Inferior parietal cortex (tissue), 1 donor: ENCODE data around the gene L3MBTL4.
"Not testable (repeated sequence)": the region's sequence is repeated elsewhere in the genome, so short reads cannot be mapped to it uniquely, and the experiment has no call there.

Experiments
- DNase-seq: peaks from one replicate; pipeline ENCODE4 v3.0.0-alpha.2; 2016; ENCODE audit errors: extremely low spot score

Gene L3MBTL4

DNA sequence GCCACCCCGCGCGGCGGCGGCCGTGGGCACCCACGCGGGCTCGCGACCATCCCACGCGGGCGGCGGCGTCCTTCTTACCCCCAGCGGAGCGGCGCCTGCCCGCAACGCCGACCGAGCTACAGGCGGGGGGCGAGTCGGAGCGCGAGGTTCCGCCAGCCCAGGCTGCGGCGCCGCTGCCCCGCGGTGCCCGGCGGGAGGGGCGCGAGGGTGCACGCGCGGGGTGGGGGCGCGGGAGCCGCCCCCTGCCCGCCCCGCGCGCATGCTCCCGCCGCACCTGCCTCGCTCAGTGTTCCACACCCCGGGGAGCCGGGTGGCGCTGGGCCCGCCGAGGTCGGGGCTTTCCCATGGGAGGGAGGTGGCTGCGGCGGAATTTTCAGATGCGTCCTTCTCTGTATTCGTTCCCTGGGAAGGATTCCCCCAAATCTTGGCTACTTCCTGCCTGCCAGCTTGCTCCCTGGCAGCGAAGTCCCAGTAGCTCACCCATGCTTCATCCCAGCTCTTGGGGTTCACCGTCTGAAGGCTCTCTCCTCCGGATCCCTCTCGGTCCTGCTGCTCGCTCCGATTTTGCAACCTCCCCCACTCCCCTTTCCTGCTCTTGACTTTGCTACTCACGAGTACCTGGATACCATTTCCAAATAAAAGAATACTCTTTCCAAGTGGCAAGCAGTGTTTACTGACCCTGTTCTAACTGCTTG is at the start of gene L3MBTL4:
Gene L3MBTL4, minus strand, starts transcription at position 189 of the 695 bp plus-strand sequence. CDS start 103,286 bp downstream, outside the sequence.
- no peak for DNase-seq

DNA sequence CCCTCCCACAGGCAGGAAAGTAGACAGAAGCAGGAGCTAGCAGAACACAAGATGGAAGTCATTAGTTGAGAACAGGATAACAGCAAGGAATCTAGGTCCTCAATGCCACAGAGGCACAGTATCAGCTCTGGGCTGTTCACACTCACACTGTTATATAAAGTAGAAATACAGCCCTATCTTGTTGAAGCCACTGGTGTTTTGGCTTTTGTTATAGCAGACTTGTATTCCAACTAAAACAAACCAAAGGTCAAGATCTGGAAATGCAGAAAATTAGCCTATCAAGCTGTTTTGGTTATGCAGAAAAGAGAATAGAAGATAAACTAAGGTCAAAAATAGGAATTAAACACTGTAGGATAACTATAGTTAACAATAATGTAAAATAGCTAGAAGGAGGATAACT is 37.5 kb upstream of the L3MBTL4 start:
- DNase-seq, result no peak

DNA sequence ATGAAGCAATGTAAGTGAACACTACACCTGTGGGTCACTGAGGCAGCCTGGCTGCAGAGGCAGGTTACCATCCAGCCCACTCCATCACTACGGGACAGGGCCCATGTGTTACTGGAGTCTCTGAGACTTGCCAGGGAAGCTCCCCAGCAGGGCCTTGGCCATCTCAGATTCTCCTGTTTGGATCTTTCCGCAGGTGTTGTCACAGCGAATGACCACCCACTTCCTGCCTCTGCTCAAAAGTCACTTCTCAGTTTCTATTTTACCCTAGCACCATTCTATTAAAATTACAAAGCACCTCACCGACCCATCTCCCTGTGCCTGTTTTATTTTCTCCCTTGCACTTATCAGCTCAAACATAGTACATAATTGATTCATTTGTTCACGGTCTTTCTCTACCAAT is 34.5 kb upstream of the L3MBTL4 start:
- DNase-seq, result no peak

- no peak for DNase-seq
Measured at GRCh38 chr18:6444466-6445228, 29.9 kb upstream of the L3MBTL4 start.

DNA sequence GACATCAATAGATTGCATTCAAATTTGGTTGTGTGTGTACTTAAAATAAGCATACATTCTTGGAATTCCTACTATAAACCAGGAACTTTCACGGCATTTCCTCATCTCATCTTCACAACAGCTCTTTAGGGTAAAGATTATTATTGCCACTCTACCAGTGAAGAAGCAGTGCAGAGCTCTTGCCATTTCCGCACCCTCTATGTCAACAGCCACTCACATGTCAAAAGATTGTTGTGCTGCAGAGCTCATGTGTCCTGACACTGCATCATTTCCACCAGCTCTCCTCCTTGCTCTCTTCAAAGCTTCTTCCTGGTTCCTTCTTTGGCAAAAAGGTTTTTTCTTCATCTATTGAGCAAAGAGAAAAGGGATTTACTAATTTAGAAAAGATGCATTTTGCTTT is 26.5 kb upstream of the L3MBTL4 start:
- no peak for DNase-seq

GRCh38 chr18:6437937-6438818 is 23.5 kb upstream of the L3MBTL4 start:
- DNase-seq, result no peak

DNA sequence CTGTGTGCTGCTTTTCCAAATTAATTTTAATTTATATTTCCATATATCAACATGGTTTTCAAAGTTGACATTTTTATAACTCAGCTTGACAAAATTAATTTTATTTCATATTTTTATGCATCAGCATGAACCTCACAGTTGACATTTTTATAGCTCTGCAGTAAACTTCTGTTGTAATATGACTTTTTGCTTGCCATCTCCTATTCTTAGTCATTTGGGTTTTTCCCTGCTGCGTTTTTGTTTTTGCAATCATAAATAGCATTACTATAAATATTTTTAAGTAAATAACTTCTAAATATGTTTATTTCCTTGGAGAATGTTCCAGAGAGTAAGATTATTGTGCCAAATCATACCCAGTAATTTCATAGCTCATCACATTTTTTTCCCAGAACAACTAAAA is 21.0 kb upstream of the L3MBTL4 start:
- DNase-seq, result no peak

- no peak for DNase-seq
Measured at GRCh38 chr18:6434987-6435709, 20.4 kb upstream of the L3MBTL4 start.

- DNase-seq, result no peak
Measured at GRCh38 chr18:6434481-6434880, 19.8 kb upstream of the L3MBTL4 start.

GRCh38 chr18:6431659-6432318 is 17.1 kb upstream of the L3MBTL4 start:
- DNase-seq, result no peak

DNA sequence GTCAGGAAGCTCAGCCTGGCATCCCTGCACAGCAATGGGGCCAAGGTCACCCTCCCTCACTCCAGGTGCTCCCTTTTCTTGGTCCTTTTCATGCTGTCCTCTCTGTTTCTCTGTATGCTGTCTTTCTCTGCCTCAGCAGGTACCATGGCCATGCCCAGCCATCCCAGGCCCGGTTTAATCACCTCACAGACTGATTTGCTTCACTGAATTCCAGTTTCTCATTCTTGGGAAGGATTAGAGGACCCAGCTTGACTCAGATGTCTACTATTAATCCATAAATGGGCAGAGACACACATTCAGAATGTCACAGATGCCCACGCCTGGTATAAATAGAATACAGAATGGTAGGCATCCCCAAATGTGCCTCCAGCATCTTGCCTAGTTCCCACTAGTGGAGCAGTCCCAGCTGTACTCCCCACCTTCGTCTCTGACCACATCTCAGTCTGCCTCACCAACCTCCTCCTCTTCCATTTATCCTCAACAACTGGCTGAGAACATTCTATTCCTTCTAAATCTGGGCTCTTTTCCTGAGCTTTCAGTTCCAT is 14.2 kb upstream of the L3MBTL4 start:
- DNase-seq, result no peak

- no peak for DNase-seq
Measured at GRCh38 chr18:6427286-6427685, 12.6 kb upstream of the L3MBTL4 start.

DNA sequence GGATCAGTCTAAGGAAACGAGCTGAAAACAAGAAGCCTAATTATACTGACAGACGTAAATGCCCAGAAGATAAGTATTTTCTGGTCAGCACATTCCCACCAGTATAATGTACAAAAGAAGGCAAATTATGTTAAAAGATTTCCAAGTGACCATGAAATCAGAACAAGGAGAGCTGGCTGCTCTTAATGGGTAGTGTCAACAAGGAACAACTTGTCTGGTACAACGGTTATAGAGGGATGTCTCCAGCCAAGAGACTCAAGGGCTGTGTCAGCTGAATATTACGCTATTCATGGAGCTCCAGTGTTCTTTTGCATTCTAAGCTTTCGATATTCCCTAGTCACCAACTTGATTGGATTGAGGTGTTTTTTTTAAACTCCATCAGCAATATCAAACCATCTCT is 8.6 kb upstream of the L3MBTL4 start:
- DNase-seq, result no peak

- no peak for DNase-seq
Measured at GRCh38 chr18:6414118-6414722, 491 bp downstream of the L3MBTL4 start.

- no peak for DNase-seq
Measured at GRCh38 chr18:6413579-6414117, 1.1 kb downstream of the L3MBTL4 start.

DNA sequence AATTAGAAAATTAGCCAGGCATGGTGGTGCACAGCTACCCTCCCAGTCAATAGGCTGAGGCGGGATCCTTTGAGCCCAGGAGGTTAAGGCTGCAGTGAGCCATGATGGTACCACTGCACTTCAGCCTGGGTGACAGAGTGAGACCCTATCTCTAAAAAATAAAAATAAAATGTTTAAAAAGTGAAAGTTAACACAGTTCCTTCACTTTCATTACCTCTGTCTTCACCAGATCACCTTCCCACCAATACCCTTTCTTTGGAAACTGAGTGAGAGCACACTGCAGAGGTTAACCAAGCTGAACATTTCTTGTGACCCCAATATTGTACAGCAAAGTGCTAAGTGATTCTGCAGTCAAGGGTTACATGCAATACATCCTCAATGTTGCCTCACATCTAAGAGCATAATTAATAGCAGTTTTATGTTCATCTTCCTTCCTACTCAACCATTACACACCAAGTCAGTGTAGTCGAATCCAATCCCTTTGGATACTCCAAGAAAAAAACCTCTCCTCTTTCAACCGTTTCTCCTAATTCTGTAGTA is 1.7 kb downstream of the L3MBTL4 start:
- DNase-seq, result no peak

GRCh38 chr18:6411382-6411781 is 3.3 kb downstream of the L3MBTL4 start:
- no peak for DNase-seq

DNA sequence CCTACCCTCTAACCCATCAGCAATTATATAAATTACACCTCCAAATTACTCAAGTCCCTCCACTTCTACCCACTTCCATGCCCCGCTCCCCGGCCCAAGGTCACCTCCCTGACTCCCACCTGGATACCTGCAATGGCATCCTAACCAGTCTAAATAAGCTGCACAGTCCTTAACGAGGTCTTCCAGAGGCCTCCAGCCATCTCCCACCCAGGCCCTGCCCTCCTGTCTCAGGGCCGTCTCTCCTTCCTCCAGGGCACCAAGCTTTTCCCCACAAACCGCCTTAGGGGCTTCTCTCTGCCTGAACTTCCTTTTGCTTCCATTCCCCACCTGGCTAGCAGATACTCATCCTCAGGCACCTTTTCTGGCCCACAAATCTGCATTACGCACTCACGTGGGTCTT is 4.8 kb downstream of the L3MBTL4 start:
- DNase-seq, result no peak

DNA sequence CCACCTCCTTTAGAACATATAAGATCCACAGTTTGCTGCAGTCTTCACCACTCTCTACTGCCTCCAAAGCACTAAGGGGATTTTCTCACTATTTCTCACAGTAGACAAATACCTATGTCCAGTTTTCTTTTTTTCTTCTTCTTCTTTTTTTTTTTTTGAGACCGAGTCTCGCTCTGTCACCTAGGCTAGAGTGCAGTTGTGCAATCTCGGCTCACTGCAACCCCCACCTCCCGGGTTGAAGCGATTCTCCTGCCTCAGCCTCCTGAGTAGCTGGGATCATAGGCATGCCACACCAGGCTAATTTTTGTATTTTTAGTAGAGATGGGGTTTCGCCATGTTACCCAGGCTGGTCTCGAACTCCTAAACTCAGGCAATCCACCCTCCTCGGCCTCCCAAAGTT is 6.2 kb downstream of the L3MBTL4 start:
- not testable (repeated sequence) for DNase-seq
